Measurements from ENCODE around the gene COL4A1.

DNA sequence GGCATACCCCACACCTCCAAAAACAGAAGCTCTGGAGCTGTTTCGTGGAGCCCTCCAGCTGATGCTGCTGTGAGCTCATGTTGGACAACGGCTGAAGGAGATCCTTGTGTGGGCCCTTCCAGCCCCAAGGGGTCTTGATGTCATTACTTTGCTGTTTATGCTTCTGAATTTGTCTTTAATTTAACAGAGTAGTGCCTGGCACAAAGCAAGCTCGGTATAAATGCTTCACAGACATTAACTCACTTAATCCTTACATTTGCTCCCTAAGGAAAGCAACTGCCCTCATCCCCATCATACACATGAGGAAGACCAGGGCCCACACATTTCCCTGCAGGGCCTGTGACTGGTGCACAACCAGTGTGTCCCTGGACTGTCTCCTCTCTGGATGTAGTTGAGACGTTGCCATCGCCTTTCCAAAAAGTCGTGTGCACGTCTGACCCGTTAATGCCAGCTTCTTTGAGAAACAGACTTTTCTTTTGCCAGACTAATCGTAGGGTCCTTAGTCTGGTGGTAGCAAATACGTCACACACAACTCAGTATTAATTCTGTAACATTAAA is 7.6 kb downstream of the COL4A1 start:
- TF ChIP-seq GATA2 (IDR thresholded peaks at IDR 0.05; ENCODE audit: low read depth, low read length) (no peak), GATA3 (IDR thresholded peaks at IDR 0.05; ENCODE audit: low read depth, low read length) (no peak)

Measured in SH-SY5Y (cell line).